Spleen (tissue), 11 donors: Measurements from ENCODE around the gene RNF152. TPM values are rescaled to one million over a fixed set of nuclear protein-coding genes. Genes with fewer than 3 reads are reported as not detected.

Experiments
- DNase-seq: peaks from one replicate; pipeline ENCODE4 v3.0.0-alpha.2; 2020
- H3K27ac ChIP-seq, 8 donors: fragments of 200-600 bp; sonication (generic) in 7 of 8; 1 replicate in 4 of 8; 2 replicates in 4 of 8; pipeline versions ENCODE4 v1.5.0 to v1.8.0; 2016 to 2021; ENCODE audit warnings: inconsistent platforms in 4 of 8, mild to moderate bottlenecking in 4 of 8, moderate library complexity in 1 of 8
- H3K27me3 ChIP-seq, 7 donors: fragments of 200-600 bp; sonication (generic) in 6 of 7; replicated peaks in 1 of 7; 1 replicate in 4 of 7; 2 replicates in 3 of 7; pipeline versions ENCODE4 v1.5.0 to v1.8.0; 2016 to 2021; ENCODE audit warnings: inconsistent platforms in 3 of 7, mild to moderate bottlenecking in 1 of 7
- H3K36me3 ChIP-seq, 6 donors: fragments of 200-600 bp; sonication (generic) in 5 of 6; 1 replicate in 4 of 6; 2 replicates in 2 of 6; pipeline versions ENCODE4 v1.5.0 to v1.8.0; 2016 to 2021; ENCODE audit warnings: inconsistent platforms in 2 of 6
- H3K4me1 ChIP-seq, 6 donors: fragments of 200-600 bp; sonication (generic) in 5 of 6; 1 replicate in 3 of 6; 2 replicates in 3 of 6; pipeline versions ENCODE4 v1.5.0 to v1.8.0; 2016 to 2021; ENCODE audit warnings: inconsistent platforms in 3 of 6
- H3K4me3 ChIP-seq, 8 donors: fragments of 200-600 bp; sonication (generic) in 7 of 8; 1 replicate in 4 of 8; 2 replicates in 4 of 8; pipeline versions ENCODE4 v1.5.0 to v1.8.0; 2016 to 2021; ENCODE audit warnings: inconsistent platforms in 4 of 8, mild to moderate bottlenecking in 4 of 8, moderate library complexity in 2 of 8
- H3K9me3 ChIP-seq, 8 donors: fragments of 200-600 bp; sonication (generic) in 7 of 8; 1 replicate in 4 of 8; 2 replicates in 4 of 8; pipeline versions ENCODE4 v1.5.0 to v1.8.0; 2016 to 2021; ENCODE audit warnings: inconsistent platforms in 4 of 8
- CTCF ChIP-seq, 11 experiments: fragments of 200-600 bp in 7 of 11; fragments of 450-650 bp in 4 of 11; sonication (generic) in 4 of 11; IDR thresholded peaks in 8 of 11; conservative IDR thresholded peaks in 3 of 11; 1 replicate in 7 of 11; 2 replicates in 4 of 11; pipeline versions ENCODE4 v1.4.0 to v1.8.0; 2016 to 2021; ENCODE audit warnings: antibody characterized with exemption in 11 of 11, inconsistent platforms in 4 of 11, mild to moderate bottlenecking in 1 of 11
- POLR2A ChIP-seq, 3 donors: fragments of 450-650 bp; IDR thresholded peaks; one replicate each; pipeline ENCODE4 v1.5.1; 2017; ENCODE audit warnings: antibody characterized with exemption in 3 of 3, mild to moderate bottlenecking in 1 of 3
- POLR2AphosphoS5 ChIP-seq, 3 donors: sonication (generic); formaldehyde crosslinking; IDR thresholded peaks; one replicate each; pipeline ENCODE4 v1.5.1; 2017; ENCODE audit warnings: antibody characterized with exemption in 3 of 3
- WGBS, 5 donors: extraction: QIAGEN DNeasy Blood & Tissue Kit in 3 of 5; methylation state at CpG; one replicate each; pipeline versions ENCODE4 v1.1.5 to v1.1.7; 2013 to 2018; 5-methylcytosine and 5-hydroxymethylcytosine counted together
- intact Hi-C: fragments of 100-400 bp; cut with DNase I; formaldehyde crosslinking; loops from one replicate; pipeline ENCODE4 v1.15.0; 2023; ENCODE audit warnings: low total_unique reads
- polyA plus RNA-seq, 3 donors: library from polyadenylated mRNA; stranded (reverse); fragments of 200-250 nt; gene quantifications; one replicate each; pipeline ENCODE4 v1.2.1, GENCODE V29; 2013
- total RNA-seq, 7 donors: library from RNA; depleted of rRNA in 3 of 7; stranded (reverse); fragments of >200 nt in 3 of 7; fragmentation: NEBNext Ultra II Directional in 4 of 7; extraction: Animal tissue kit (Norgen Biotek cat#: 25700) in 4 of 7; gene quantifications; one replicate each; pipeline versions ENCODE4 v1.1.0 to v1.2.1, GENCODE V29; 2016 to 2021
- donor health status: healthy with polysubstance abuse.
- donor health status: DM: no; HTN: no; CAD: no; lungs with moderate emphysema.
- donor health status: DM: no; HTN: no; CAD: no.
- donor health status: Bipolar disorder and iron deficiency.
- donor health status: healthy.
- donor health status: DM: no; HTN: no; CAD: no.
- donor health status: DM: yes; HTN: yes; CAD: no.

RNF152 gene
- total and polyA plus RNA-seq, 10 donors: 0.15 to 7.1 (median 2.2) TPM

GRCh38 chr18:61912476-61912875 is 19.7 kb upstream of the RNF152 start:
- H3K9me3 ChIP-seq: no peaks in the 10 kb centered on the region
- no peak overlapping the region for H3K27ac ChIP-seq
- WGBS, 5 donors: 82 to 89% (median 84%) methylated on average over 3 of the region's 3 CpGs
- no peaks in the 10 kb centered on the region for H3K27me3 ChIP-seq
- no peaks in the 10 kb centered on the region for H3K36me3 ChIP-seq
- TF ChIP-seq POLR2AphosphoS5 (IDR thresholded peaks at IDR 0.05) (no peak), CTCF (IDR thresholded peaks at IDR 0.05 in 8 of 11, conservative IDR thresholded peaks at IDR 0.05 in 3 of 11) (no peak), POLR2A (IDR thresholded peaks at IDR 0.05) (no peak)
- intact Hi-C loops: no loop called here
- H3K4me1 ChIP-seq: no peaks in the 10 kb centered on the region
- H3K4me3 ChIP-seq: no peak overlapping the region
- DNase-seq: no peak

- DNase-seq: no peak
- no peak overlapping the region for H3K4me3 ChIP-seq
- TF ChIP-seq CTCF (IDR thresholded peaks at IDR 0.05 in 8 of 11, conservative IDR thresholded peaks at IDR 0.05 in 3 of 11): no peak
- TF ChIP-seq POLR2A (IDR thresholded peaks at IDR 0.05): no peak
- no peak for TF ChIP-seq POLR2AphosphoS5 (IDR thresholded peaks at IDR 0.05)
- intact Hi-C loops: no loop called here
- no peak overlapping the region for H3K27ac ChIP-seq
- H3K27me3 ChIP-seq: peaks cover 0 to 5% (median 0%) of the 10 kb centered on the region in 7 donors
- H3K4me1 ChIP-seq: no peaks in the 10 kb centered on the region
- H3K36me3 ChIP-seq: no peaks in the 10 kb centered on the region
- no peaks in the 10 kb centered on the region for H3K9me3 ChIP-seq
Measured at GRCh38 chr18:61910101-61910500, 17.3 kb upstream of the RNF152 start.

- no peak overlapping the region for H3K27ac ChIP-seq
- H3K4me1 ChIP-seq: no peaks in the 10 kb centered on the region
- peaks cover 0 to 5% (median 0%) of the 10 kb centered on the region in 7 donors for H3K27me3 ChIP-seq
- 77 to 94% (median 86%) methylated on average over 7 of the region's 7 CpGs for WGBS, 5 donors
- no peak for DNase-seq
- no peaks in the 10 kb centered on the region for H3K9me3 ChIP-seq
- H3K36me3 ChIP-seq: no peaks in the 10 kb centered on the region
- intact Hi-C loops: loop anchor here (10.0 kb wide), 1 partner anchor 274 kb away; no protein-coding TSS in a partner anchor
- no peak for TF ChIP-seq CTCF (IDR thresholded peaks at IDR 0.05 in 8 of 11, conservative IDR thresholded peaks at IDR 0.05 in 3 of 11)
- TF ChIP-seq POLR2AphosphoS5 (IDR thresholded peaks at IDR 0.05): no peak
- no peak for TF ChIP-seq POLR2A (IDR thresholded peaks at IDR 0.05)
- no peak overlapping the region for H3K4me3 ChIP-seq
Measured at GRCh38 chr18:61908661-61909060, 15.9 kb upstream of the RNF152 start.

- H3K4me3 ChIP-seq: no peak overlapping the region
- peaks cover 0 to 45% (median 4%) of the 10 kb centered on the region in 7 donors for H3K27me3 ChIP-seq
- no peak overlapping the region for H3K27ac ChIP-seq
- H3K9me3 ChIP-seq: no peaks in the 10 kb centered on the region
- TF ChIP-seq CTCF (IDR thresholded peaks at IDR 0.05 in 8 of 11, conservative IDR thresholded peaks at IDR 0.05 in 3 of 11): peak; percentile 48 to 88 (median 80)
- no peak for TF ChIP-seq POLR2AphosphoS5 (IDR thresholded peaks at IDR 0.05)
- WGBS, 5 donors: 25 to 34% (median 28%) methylated on average over 5 of the region's 5 CpGs
- DNase-seq: no peak
- intact Hi-C loops: loop anchor here (10.0 kb wide), 1 partner anchor 267 kb away; no protein-coding TSS in a partner anchor
- no peaks in the 10 kb centered on the region for H3K4me1 ChIP-seq
- no peaks in the 10 kb centered on the region for H3K36me3 ChIP-seq
Measured at GRCh38 chr18:61901323-61901986, 8.6 kb upstream of the RNF152 start.
